ENCODE measurements around the gene SYNE2.

The SYNE2 gene

GRCh38 chr14:64213086-64213485, 360.3 kb downstream of the SYNE2 start:
- Histone ChIP-seq H3K36me3 (ENCODE audit: control insufficient read depth in 1 of 2, insufficient read depth in 2 of 2, low read length in 2 of 2) (peaks cover 60 to 80% of the 10 kb centered on the region in 2 donors), H3K4me1 (ENCODE audit: control insufficient read depth in 1 of 2, insufficient read depth in 2 of 2, low read length in 2 of 2) (peaks cover 0 to 4% of the 10 kb centered on the region in 2 donors), H3K27ac (ENCODE audit: low read length) (no peak overlapping the region), H3K9me3 (ENCODE audit: control insufficient read depth in 1 of 2, low read length in 2 of 2) (no peaks in the 10 kb centered on the region), H3K27me3 (ENCODE audit: low read depth, low read length) (no peaks in the 10 kb centered on the region), H3K4me3 (ENCODE audit: low read depth in 1 of 2, low read length in 2 of 2) (no peak overlapping the region)

DNA sequence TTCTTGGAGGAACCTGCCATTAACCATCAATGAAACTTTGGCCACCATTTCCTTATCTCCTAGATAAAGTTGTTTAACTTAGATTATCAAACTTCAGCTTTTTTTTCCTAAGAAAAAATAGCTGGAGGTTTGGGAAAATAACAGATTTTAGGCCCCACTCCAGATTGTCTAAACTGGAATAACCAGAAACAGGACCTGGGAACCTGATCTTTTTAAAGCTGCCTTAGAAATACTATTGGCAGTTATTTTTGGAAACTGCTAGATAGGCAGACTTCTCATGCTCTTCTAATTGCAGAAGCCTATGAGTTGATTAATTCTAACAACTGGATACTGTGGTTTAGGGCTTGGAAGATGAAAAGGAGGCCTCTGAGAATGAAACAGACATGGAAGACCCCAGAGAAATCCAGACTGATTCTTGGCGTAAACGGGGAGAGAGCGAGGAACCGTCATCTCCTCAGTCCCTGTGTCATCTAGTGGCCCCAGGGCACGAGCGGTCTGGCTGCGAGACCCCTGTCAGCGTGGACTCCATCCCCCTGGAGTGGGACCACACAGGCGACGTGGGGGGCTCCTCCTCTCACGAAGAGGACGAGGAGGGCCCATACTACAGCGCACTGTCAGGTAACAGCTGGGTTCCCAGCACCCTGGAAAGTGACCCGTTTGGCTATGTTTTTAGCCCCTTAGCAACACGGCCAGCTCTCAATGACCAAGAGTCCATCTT, 361.2 kb downstream of the SYNE2 start:
- Histone ChIP-seq H3K27me3 (ENCODE audit: low read depth, low read length) (no peaks in the 10 kb centered on the region), H3K36me3 (ENCODE audit: control insufficient read depth in 1 of 2, insufficient read depth in 2 of 2, low read length in 2 of 2) (peaks cover 61 to 74% of the 10 kb centered on the region in 2 donors), H3K4me1 (ENCODE audit: control insufficient read depth in 1 of 2, insufficient read depth in 2 of 2, low read length in 2 of 2) (peaks cover 0 to 2% of the 10 kb centered on the region in 2 donors), H3K9me3 (ENCODE audit: control insufficient read depth in 1 of 2, low read length in 2 of 2) (no peaks in the 10 kb centered on the region), H3K4me3 (ENCODE audit: low read depth in 1 of 2, low read length in 2 of 2) (no peak overlapping the region), H3K27ac (ENCODE audit: low read length) (no peak overlapping the region)

DNA sequence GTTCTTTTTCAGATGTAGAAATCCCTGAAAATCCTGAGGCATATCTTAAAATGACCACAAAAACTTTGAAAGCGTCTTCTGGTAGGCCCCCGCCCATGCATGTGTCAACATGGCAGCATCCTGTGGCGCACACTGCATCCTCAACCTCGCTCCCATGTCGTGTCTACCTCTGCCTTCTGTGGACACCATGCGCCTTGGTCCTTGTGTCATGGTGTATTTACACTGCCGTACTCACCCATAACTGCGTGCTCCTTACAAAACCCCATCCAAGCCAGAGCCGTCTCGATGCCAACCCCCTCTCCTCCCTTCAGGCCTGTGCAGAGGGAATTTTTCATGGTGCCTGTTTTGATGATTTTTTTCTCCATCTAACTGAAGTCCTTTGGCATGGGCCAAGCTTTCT, 362.5 kb downstream of the SYNE2 start:
- Histone ChIP-seq H3K4me3 (ENCODE audit: low read depth in 1 of 2, low read length in 2 of 2) (no peak overlapping the region), H3K4me1 (ENCODE audit: control insufficient read depth in 1 of 2, insufficient read depth in 2 of 2, low read length in 2 of 2) (no peaks in the 10 kb centered on the region), H3K9me3 (ENCODE audit: control insufficient read depth in 1 of 2, low read length in 2 of 2) (no peaks in the 10 kb centered on the region), H3K27me3 (ENCODE audit: low read depth, low read length) (no peaks in the 10 kb centered on the region), H3K27ac (ENCODE audit: low read length) (no peak overlapping the region), H3K36me3 (ENCODE audit: control insufficient read depth in 1 of 2, insufficient read depth in 2 of 2, low read length in 2 of 2) (peaks cover 64 to 71% of the 10 kb centered on the region in 2 donors)

- Histone ChIP-seq H3K9me3 (ENCODE audit: control insufficient read depth in 1 of 2, low read length in 2 of 2) (no peaks in the 10 kb centered on the region), H3K27ac (ENCODE audit: low read length) (no peak overlapping the region), H3K4me1 (ENCODE audit: control insufficient read depth in 1 of 2, insufficient read depth in 2 of 2, low read length in 2 of 2) (no peaks in the 10 kb centered on the region), H3K36me3 (ENCODE audit: control insufficient read depth in 1 of 2, insufficient read depth in 2 of 2, low read length in 2 of 2) (peaks cover 67 to 71% of the 10 kb centered on the region in 2 donors), H3K4me3 (ENCODE audit: low read depth in 1 of 2, low read length in 2 of 2) (no peak overlapping the region), H3K27me3 (ENCODE audit: low read depth, low read length) (no peaks in the 10 kb centered on the region)
Measured at GRCh38 chr14:64215978-64216377, 363.2 kb downstream of the SYNE2 start.

DNA sequence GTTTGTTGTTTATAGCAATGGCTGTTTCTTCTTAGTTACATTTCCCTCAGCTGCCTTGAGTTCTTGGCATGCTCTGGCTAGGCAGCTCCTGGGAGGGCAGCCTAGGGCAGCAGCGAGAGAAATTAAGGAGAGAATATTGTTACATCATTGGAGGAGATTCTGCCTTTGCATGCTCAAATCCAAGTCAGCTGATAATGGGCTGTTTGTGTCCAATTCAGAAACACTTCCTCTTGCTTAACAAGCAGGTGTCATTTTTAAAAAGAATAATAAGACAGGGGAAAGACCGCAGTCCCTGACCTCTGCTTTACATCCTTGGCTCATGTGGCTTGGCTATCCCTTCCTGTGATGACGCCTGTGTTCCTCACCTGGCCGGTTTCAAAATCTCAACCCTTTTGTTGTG, 364.5 kb downstream of the SYNE2 start:
- no peaks in the 10 kb centered on the region for H3K4me1 ChIP-seq (ENCODE audit: control insufficient read depth in 1 of 2, insufficient read depth in 2 of 2, low read length in 2 of 2)
- H3K9me3 ChIP-seq (ENCODE audit: control insufficient read depth in 1 of 2, low read length in 2 of 2) = no peaks in the 10 kb centered on the region
- H3K4me3 ChIP-seq (ENCODE audit: low read depth in 1 of 2, low read length in 2 of 2) = no peak overlapping the region
- H3K27me3 ChIP-seq (ENCODE audit: low read depth, low read length) = no peaks in the 10 kb centered on the region
- H3K27ac ChIP-seq (ENCODE audit: low read length) = no peak overlapping the region
- peaks cover 62 to 72% of the 10 kb centered on the region in 2 donors for H3K36me3 ChIP-seq (ENCODE audit: control insufficient read depth in 1 of 2, insufficient read depth in 2 of 2, low read length in 2 of 2)

DNA sequence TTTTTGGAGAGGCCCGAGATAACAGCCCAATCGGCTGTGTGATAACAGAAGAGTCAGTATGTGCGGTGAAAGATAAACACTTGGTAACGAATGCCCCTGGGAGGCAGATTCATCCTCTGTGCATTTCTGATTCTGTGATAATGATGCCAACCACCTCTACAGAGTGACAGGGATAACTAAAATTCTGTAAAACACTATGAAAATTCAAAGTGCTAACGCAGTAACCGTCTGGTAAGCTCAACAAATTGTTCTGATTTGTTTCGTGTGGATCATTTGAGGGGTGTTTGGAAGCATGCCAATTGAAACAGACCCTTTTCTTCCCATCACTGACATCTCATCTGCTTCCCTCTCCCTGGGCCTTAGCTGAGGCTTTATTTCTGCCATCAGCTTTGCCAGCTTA, 365.0 kb downstream of the SYNE2 start:
- H3K36me3 ChIP-seq (ENCODE audit: control insufficient read depth in 1 of 2, insufficient read depth in 2 of 2, low read length in 2 of 2) = peaks cover 62 to 67% of the 10 kb centered on the region in 2 donors

GRCh38 chr14:64218344-64219240, 365.8 kb downstream of the SYNE2 start:
- Histone ChIP-seq H3K4me1 (ENCODE audit: control insufficient read depth in 1 of 2, insufficient read depth in 2 of 2, low read length in 2 of 2) (no peaks in the 10 kb centered on the region), H3K27me3 (ENCODE audit: low read depth, low read length) (no peaks in the 10 kb centered on the region), H3K4me3 (ENCODE audit: low read depth in 1 of 2, low read length in 2 of 2) (no peak overlapping the region), H3K36me3 (ENCODE audit: control insufficient read depth in 1 of 2, insufficient read depth in 2 of 2, low read length in 2 of 2) (peaks cover 61 to 67% of the 10 kb centered on the region in 2 donors), H3K27ac (ENCODE audit: low read length) (no peak overlapping the region), H3K9me3 (ENCODE audit: control insufficient read depth in 1 of 2, low read length in 2 of 2) (no peaks in the 10 kb centered on the region)

More for the DNA sequence above, 365.0 kb downstream of the SYNE2 start:
- H3K27me3 ChIP-seq (ENCODE audit: low read depth, low read length) = no peaks in the 10 kb centered on the region
- no peak overlapping the region for H3K27ac ChIP-seq (ENCODE audit: low read length)
- H3K4me3 ChIP-seq (ENCODE audit: low read depth in 1 of 2, low read length in 2 of 2) = no peak overlapping the region
- H3K9me3 ChIP-seq (ENCODE audit: control insufficient read depth in 1 of 2, low read length in 2 of 2) = no peaks in the 10 kb centered on the region
- H3K4me1 ChIP-seq (ENCODE audit: control insufficient read depth in 1 of 2, insufficient read depth in 2 of 2, low read length in 2 of 2) = no peaks in the 10 kb centered on the region

- Histone ChIP-seq H3K4me1 (ENCODE audit: control insufficient read depth in 1 of 2, insufficient read depth in 2 of 2, low read length in 2 of 2) (no peaks in the 10 kb centered on the region), H3K27ac (ENCODE audit: low read length) (no peak overlapping the region), H3K36me3 (ENCODE audit: control insufficient read depth in 1 of 2, insufficient read depth in 2 of 2, low read length in 2 of 2) (peaks cover 60% of the 10 kb centered on the region in 2 donors), H3K4me3 (ENCODE audit: low read depth in 1 of 2, low read length in 2 of 2) (no peak overlapping the region), H3K9me3 (ENCODE audit: control insufficient read depth in 1 of 2, low read length in 2 of 2) (no peaks in the 10 kb centered on the region), H3K27me3 (ENCODE audit: low read depth, low read length) (no peaks in the 10 kb centered on the region)
Measured at GRCh38 chr14:64220056-64220455, 367.3 kb downstream of the SYNE2 start.

GRCh38 chr14:64220466-64220865, 367.7 kb downstream of the SYNE2 start:
- Histone ChIP-seq H3K27me3 (ENCODE audit: low read depth, low read length) (no peaks in the 10 kb centered on the region), H3K27ac (ENCODE audit: low read length) (no peak overlapping the region), H3K4me3 (ENCODE audit: low read depth in 1 of 2, low read length in 2 of 2) (no peak overlapping the region), H3K9me3 (ENCODE audit: control insufficient read depth in 1 of 2, low read length in 2 of 2) (no peaks in the 10 kb centered on the region), H3K4me1 (ENCODE audit: control insufficient read depth in 1 of 2, insufficient read depth in 2 of 2, low read length in 2 of 2) (no peaks in the 10 kb centered on the region), H3K36me3 (ENCODE audit: control insufficient read depth in 1 of 2, insufficient read depth in 2 of 2, low read length in 2 of 2) (peaks cover 57 to 60% of the 10 kb centered on the region in 2 donors)

DNA sequence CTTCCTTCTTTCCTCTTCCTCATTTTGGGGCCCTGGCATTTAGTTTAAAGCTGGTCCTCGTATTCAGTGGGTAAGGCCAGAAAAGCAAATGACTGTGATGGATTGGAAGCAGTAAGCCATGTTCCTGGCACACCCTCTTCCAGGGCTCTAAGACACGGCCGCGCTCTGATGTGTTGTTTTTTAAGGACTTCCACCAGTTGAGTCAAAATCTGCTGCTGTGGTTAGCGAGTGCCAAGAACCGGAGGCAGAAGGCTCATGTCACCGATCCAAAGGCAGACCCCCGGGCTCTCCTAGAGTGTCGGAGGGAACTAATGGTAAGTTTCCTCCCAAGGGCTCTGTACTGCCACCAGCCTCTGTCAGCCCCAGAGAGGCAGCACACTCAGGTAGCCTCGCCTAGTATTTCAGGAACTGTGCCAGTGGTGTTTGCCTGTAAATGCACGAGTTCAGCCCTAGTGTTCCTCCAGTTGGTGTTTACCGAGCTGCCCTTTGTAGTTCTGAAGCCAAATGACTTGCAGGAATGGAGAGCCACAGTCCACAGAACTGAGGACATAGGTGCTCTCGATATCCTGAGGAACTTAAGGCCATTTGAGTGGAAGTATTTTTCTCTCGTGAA, 368.7 kb downstream of the SYNE2 start:
- Histone ChIP-seq H3K9me3 (ENCODE audit: control insufficient read depth in 1 of 2, low read length in 2 of 2) (no peaks in the 10 kb centered on the region), H3K4me1 (ENCODE audit: control insufficient read depth in 1 of 2, insufficient read depth in 2 of 2, low read length in 2 of 2) (no peaks in the 10 kb centered on the region), H3K4me3 (ENCODE audit: low read depth in 1 of 2, low read length in 2 of 2) (no peak overlapping the region), H3K27ac (ENCODE audit: low read length) (no peak overlapping the region), H3K36me3 (ENCODE audit: control insufficient read depth in 1 of 2, insufficient read depth in 2 of 2, low read length in 2 of 2) (peaks cover 50 to 54% of the 10 kb centered on the region in 2 donors), H3K27me3 (ENCODE audit: low read depth, low read length) (no peaks in the 10 kb centered on the region)

- H3K27me3 ChIP-seq (ENCODE audit: low read depth, low read length) = no peaks in the 10 kb centered on the region
- no peak overlapping the region for H3K4me3 ChIP-seq (ENCODE audit: low read depth in 1 of 2, low read length in 2 of 2)
- no peaks in the 10 kb centered on the region for H3K9me3 ChIP-seq (ENCODE audit: control insufficient read depth in 1 of 2, low read length in 2 of 2)
- H3K27ac ChIP-seq (ENCODE audit: low read length) = no peak overlapping the region
- H3K4me1 ChIP-seq (ENCODE audit: control insufficient read depth in 1 of 2, insufficient read depth in 2 of 2, low read length in 2 of 2) = no peaks in the 10 kb centered on the region
- H3K36me3 ChIP-seq (ENCODE audit: control insufficient read depth in 1 of 2, insufficient read depth in 2 of 2, low read length in 2 of 2) = peaks cover 43 to 46% of the 10 kb centered on the region in 2 donors
Measured at GRCh38 chr14:64225151-64225757, 372.4 kb downstream of the SYNE2 start.

All from muscle layer of duodenum (tissue), 2 donors.